ENCODE data around the gene SP7. TPM values are rescaled to one million over a fixed set of nuclear protein-coding genes. Genes with fewer than 3 reads are reported as not detected.

The SP7 gene
- total and polyA plus RNA-seq, 10 of the 15 experiments (the other 5 are each of a cell fraction or from before 2014, with no cell fraction given) = 0.05 to 0.11 TPM; not detected in 8

- TF ChIP-seq SKIL (IDR thresholded peaks at IDR 0.05; ENCODE audit: low read depth, poor library complexity, severe bottlenecking) (no peak), NR2C1 (IDR thresholded peaks at IDR 0.05) (no peak), SPI1 (IDR thresholded peaks at IDR 0.05; ENCODE audit: borderline replicate concordance, insufficient read depth, low read depth, low read length) (no peak), SMAD1 (IDR thresholded peaks at IDR 0.05; ENCODE audit: low read depth, partially characterized antibody) (no peak), SMC3 (IDR thresholded peaks at IDR 0.05; ENCODE audit: borderline replicate concordance, low read length) (peak; percentile 86), MEF2B (IDR thresholded peaks at IDR 0.05; ENCODE audit: partially characterized antibody, poor library complexity, severe bottlenecking) (no peak), NR2C2 (IDR thresholded peaks at IDR 0.05; ENCODE audit: borderline replicate concordance, control insufficient read depth, insufficient read length, low read depth) (no peak), CEBPB (IDR thresholded peaks at IDR 0.05; ENCODE audit: borderline replicate concordance in 1 of 2, low read depth in 2 of 2, low read length in 2 of 2) (no peak), EED (IDR thresholded peaks at IDR 0.05; ENCODE audit: low read depth) (no peak; the same call in 1 of the 2 replicates), YY1 (IDR thresholded peaks at IDR 0.05; ENCODE audit: low read depth, low read length) (peak; percentile 58; the same call in 1 of the 2 replicates), USF1 (IDR thresholded peaks at IDR 0.05; ENCODE audit: borderline replicate concordance, extremely low read length, insufficient read depth, low read depth, low read length) (no peak), BCL3 (IDR thresholded peaks at IDR 0.05; ENCODE audit: borderline replicate concordance, insufficient read depth, low read depth, low read length, poor library complexity, severe bottlenecking) (no peak), ZNF687 (IDR thresholded peaks at IDR 0.05) (no peak), SIN3A (IDR thresholded peaks at IDR 0.05; ENCODE audit: low read depth, low read length) (no peak), POLR2A (IDR thresholded peaks at IDR 0.05; ENCODE audit: low read depth, low read length) (0 out of 2 replicates have a peak, but pooled peaks have one; percentile 32), BHLHE40 (IDR thresholded peaks at IDR 0.05; ENCODE audit: borderline replicate concordance in 1 of 2, low read depth in 2 of 2, low read length in 1 of 2) (peak in 1 of 2 experiments; percentile 36; a peak in 1 of 4 replicates), CHD2 (IDR thresholded peaks at IDR 0.05; ENCODE audit: borderline replicate concordance, low read depth, low read length) (peak; percentile 78; the same call in 1 of the 2 replicates), KDM1A (IDR thresholded peaks at IDR 0.05; ENCODE audit: borderline replicate concordance) (peak; percentile 94; the same call in 1 of the 2 replicates), ZNF622 (IDR thresholded peaks at IDR 0.05) (no peak), FOS (IDR thresholded peaks at IDR 0.05; ENCODE audit: borderline replicate concordance, extremely low read depth, insufficient read length) (no peak), EZH2 (IDR thresholded peaks at IDR 0.05; ENCODE audit: borderline replicate concordance, control insufficient read depth, low read depth, low read length) (no peak)
These were observed 8.8 kb upstream of the SP7 start (continued) for GRCh38 chr12:53344824-53345485.
